ENCODE data around the gene ITGA11.

The ITGA11 gene

DNA sequence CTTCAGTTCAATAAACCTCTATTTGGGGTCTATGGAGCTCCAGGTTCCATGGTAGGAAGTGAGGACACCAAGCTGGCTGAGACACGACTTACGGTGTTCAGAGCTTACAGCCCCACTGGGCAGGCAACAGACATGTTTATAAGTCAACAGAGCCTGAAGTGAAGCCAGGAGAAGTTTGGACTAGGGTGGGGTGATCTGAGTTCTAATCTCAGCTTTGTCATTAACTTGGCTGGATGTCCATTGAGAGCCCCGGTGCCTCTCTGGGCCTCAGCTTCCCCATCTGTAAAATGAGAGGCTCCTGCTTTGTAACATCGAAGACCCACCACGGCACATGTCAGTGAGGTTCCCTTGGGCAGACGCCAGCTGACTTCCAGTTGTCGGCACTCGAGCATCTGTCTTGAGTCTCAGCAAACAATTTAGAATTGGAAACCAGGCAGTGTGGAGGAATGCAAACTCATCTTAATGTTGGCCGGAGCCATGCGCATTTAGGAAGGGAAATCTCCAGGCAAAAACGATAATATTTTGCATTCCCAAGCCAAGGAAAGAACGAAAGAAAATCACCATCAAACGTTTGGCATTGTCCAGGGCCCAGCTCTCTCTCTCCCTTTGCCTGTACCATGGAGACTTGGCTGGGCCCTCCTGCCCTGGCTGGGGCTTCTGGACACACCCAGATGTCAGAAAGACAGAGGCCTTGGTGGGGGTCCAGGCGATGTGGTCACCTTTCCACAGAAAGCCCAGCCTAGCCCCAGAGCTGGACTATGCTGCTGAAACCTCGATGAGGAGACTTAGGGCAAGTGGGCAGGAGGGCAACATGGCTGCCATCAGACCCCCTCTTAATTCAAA, 18.4 kb downstream of the ITGA11 start:
- H3K4me3 ChIP-seq (ENCODE audit: low read depth, low read length): no peak overlapping the region

DNA sequence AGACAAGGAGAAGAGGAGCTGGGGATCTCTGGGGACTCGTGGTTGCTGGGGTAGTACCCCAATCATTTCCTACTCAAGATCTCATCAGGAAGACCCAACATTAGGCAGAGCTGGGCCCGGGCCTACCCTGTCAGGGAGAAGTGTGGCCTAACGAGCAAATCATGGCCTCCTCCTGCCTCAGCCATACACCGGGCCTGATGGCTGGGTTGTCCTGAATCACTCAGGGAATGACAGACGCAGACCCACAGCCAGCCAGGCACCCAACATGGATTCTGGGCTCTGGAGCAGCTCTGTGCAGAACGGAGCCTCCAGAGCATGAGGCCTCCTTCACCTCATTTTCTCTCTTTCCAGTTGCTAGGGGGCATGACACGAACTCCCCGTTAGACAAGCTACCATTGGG, 19.7 kb downstream of the ITGA11 start:
- H3K4me3 ChIP-seq (ENCODE audit: low read depth, low read length): no peak overlapping the region

DNA sequence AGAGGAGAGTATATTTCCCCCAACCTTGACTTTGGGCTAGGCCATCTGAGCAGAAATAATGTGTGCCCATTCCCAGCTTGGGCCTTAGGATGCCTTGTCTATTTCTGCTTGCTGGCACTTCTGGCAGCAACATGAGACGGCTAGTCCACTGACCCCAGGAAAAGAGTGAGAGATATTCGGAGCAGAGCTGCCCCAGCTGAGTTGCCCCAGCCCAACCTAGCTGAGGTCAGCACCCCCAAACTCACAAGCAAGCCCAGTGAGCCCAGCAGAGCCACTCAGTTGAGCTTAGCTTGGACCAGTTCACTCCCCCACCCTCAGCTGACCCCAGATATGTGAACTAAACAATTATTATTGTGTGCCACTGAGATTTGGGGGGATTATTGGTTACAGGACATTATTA, 20.2 kb downstream of the ITGA11 start:
- H3K4me3 ChIP-seq (ENCODE audit: low read depth, low read length): no peak overlapping the region

DNA sequence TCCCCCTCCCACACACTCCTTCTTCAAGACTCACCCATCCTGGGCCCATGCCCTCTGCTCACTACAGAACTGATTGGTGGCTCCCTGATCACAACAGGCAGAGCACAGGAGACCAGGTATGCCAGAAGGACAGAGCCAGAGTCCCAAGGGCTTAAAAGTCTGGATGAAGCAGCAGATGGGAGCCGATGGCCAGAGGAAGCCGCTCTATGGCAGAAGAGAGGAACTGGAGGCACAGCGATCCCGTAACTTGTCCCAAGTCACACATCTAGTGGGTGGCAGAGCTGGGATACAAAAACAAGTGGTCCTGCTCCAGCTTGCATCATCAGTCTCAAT, 20.7 kb downstream of the ITGA11 start:
- no peak overlapping the region for H3K4me3 ChIP-seq (ENCODE audit: low read depth, low read length)

DNA sequence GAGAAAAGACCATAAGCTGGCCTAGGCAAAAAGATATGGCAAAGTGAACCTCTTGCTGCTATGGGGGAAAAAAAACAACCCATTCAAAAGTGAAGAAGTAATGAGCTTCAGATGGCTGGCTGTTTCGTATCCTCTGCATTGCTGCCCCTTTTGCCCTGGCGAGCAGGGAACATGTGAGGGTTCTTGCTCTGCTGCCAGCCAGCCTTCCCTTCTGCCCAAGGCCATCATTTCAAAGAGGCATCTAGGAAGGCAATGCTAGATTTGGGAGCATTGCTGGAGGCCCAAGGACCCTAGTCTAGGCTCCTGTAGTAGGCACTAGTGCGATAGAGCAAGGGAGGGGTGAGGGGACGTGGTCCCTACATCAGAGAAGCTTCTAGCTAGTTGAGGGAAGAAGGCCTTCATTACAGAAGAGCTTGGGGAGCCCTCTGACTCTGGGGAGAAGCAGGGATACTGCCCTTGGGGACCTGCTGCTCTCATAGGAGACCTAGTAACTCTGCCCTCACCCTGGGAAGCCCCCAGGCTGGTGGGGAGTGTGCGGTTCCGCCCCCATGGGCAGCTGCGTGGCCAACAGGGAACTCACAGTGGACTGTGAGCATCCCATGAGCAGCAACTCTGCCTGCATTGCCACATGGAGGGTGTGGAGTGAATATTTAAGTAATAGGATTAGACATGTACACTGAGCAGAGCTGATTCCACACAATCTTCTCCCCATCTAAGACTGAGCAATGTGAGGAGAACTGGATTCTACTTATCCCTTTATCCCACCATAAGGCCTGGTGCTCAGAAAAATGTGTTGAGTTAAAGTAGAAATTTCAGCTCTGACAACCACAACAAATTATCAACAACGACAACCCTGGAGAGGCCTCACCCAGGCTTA, 21.3 kb downstream of the ITGA11 start:
- no peak overlapping the region for H3K4me3 ChIP-seq (ENCODE audit: low read depth, low read length)

DNA sequence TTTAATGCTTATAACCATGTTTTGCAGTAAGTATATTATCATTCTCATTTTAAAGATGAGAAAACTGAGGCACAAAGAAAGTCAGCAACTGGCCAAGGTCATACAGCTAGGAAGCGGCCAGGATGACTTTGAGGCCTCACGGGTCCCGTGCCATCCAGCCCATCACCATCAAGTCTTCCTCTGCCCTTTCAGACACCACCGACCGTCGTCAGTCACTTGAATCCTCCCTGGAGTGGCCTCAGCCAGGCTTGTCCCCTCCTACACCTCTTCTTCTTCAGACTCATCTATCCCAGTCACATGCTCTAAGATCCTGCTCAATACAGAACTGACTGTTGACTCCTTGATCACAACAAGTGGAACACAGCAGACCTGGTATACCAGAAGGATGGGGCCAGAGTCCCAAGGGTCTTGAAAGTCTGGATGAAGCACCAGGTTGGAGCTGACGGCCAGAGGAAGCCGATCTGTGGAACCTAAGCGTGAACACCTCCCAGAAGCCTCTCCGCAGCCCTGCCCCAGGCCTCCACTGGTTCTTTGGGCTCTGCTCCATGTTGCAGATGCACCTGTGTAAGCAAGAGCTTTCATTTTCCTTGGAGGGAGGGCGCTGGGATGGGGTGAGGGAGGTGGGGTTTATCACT, 22.1 kb downstream of the ITGA11 start:
- no peak overlapping the region for H3K4me3 ChIP-seq (ENCODE audit: low read depth, low read length)

DNA sequence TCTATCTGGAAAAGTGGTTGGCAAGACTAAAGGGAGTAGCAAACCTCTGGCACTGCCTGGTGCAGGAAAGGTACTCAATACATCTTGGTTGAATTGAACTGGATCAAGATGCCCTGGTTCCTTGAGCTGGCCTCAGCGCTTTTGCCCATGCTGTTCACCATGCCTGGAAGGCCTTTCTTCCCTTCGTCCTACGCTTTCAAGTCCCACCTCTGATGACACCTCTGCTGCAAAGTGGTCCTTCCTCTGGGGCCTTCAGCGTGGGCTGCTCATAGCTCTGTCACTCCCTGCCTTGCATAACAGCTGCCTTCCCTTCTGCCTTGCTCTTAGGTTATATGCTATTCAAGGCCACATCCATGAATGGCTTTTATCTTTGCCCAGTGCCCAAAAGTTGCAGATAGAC, 23.0 kb downstream of the ITGA11 start:
- H3K4me3 ChIP-seq (ENCODE audit: low read depth, low read length): no peak overlapping the region

DNA sequence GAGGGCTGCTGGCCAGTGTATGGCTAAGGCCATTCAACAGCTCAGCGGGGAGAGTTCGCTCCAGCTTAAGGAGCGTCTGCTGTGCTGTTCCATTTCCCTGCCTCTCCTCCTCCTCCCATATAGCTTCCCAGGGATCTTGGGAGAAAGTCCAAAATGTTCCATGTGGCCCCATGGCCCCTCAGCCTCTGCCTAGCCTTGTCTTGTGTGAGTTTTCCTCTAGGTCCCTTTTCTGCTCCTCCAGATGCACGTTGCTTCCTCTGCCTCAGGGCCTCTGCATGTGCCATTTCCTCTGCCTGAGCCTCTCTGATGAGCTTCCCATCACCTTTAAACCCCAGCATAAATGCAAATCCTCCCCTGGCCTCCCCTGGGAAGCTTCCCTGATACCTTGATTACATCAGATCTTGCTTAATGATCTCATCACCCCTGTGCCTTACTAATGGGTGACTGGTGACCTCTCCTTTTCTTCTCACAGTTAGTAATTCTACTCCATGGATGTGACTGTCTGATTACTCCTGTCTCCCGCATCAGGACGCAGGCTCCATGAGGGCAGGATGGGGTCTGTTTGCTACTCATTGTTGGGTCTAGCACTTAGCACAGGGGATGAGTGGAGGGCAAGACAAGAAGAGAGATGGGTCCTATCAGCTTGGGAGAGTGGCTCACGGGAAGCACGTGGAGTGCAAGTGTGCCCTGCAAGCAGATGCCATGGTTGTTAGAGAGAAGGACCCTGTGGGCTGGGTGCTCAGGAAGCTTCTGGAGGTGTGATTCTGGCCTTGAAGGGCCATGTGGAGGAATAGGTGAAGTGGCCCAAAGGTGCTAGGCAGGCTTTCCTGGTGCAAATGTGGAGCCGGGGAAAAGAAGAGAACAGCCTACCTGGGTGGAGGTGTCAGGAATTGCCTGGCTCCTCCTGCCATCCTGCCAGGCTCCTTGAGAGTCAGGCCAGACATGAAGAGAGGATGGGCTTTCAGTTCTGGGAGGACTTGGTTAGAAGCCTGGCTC, 23.8 kb downstream of the ITGA11 start:
- H3K4me3 ChIP-seq (ENCODE audit: low read depth, low read length): no peak overlapping the region

DNA sequence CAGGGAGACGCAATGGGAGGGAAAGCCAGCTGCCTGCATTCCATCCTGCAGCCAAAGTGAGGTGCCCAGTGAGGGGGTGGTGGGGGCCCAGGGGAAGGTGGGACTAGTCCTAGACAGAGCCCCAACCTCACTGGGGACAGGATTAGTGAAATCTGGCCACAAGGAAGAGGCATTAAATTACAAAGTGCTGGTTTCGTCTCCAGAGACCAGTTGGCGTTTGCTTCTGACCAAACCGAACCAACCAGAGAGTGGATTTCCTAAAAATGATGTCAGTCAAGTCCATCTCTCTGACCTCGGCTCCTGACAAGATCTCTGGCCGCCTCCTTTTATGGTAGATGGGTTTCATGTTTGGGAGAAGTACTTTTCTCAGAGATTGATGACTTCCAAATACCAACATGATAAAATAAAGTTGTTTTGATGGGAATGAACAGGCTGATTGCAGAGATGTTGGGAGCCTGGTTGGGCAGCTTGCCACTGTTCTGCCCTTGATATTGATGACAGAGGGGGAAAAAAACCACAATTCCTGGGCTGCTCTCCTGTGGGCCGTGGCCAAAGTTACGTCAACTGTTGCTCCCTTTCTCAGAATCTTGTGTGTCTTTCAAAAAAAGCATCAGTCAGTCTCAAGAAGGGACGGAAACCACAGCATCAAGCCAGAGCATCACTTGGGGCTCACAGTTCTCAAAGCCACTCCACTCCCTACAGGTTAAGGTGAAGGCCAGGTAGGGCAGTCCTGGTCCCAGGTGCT, 24.6 kb downstream of the ITGA11 start:
- no peak overlapping the region for H3K4me3 ChIP-seq (ENCODE audit: low read depth, low read length)

DNA sequence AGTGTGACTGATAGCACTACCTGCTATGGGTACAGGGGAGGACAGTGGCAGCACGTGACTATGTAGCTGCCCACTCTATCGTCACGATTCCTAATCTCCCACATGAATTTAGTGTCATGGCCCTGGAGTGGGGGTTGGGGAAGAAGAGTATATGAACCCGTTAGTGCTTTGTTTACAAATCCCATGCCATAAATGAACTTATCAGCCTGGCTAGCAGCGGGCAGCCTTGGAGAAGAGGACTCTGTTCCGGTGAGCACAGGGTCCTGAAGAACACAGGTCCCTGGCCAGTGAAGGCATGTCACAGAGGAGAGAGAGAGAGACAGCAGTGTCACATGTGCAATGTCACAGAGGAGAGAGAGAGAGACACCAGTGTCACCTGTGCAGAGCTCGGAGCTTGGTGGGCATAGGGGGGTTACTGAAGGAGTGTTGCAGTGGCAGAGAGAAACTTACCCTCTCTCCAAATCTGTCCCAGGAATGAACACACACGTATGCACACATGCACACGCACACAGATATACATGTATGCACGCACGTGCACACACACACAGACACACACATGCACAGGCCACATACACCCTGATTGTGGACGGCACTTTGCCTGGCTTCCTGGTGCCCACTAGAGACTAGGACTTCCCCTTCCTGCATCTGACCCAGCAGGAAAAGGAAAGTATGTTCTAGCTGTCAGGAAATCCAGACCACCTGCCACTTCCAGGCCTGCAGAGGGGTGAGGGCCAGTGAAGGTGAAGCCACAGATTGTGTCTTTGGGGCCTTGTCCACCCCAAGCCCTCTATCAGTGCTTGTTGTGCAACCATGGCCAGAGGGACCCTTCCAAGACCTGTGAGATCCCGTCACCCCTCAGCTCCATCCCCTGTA, 26.3 kb downstream of the ITGA11 start:
- no peak overlapping the region for H3K4me3 ChIP-seq (ENCODE audit: low read depth, low read length)

DNA sequence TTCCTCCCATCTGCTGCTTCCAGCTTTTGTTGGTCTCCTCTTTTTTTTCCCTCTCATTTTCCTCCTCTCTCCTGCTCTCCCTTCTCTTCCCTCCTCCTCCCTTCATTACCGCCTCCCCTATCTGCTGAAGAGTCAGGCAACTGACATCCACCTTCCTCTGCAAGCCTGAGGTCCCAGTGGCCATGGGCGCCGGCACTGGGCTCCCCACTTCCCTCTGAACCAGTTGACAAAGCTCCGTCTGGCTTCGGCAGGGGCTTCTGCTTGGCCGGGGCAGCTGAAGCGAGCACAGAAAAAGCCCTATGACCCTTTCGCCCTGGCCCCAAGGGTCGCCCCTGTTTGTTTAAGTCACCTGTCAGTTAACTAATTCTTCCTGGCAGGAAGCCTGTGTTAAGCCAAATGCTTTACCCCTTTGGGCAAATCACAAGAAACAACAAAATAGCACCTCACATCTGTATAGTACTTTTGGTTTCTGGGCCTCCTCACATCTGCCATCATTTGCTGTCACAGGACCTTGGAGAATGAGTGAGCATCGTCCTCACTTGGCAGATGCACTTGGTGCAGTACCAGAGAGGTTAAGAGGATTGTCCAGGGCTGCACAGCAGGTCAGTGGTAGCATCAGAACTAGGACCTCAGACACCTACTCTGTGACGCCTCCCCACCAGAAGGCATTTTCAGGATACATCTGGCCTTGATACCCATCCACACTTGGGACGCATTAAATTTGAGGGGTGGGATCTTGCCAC, 27.7 kb downstream of the ITGA11 start:
- H3K4me3 ChIP-seq (ENCODE audit: low read depth, low read length): no peak overlapping the region

DNA sequence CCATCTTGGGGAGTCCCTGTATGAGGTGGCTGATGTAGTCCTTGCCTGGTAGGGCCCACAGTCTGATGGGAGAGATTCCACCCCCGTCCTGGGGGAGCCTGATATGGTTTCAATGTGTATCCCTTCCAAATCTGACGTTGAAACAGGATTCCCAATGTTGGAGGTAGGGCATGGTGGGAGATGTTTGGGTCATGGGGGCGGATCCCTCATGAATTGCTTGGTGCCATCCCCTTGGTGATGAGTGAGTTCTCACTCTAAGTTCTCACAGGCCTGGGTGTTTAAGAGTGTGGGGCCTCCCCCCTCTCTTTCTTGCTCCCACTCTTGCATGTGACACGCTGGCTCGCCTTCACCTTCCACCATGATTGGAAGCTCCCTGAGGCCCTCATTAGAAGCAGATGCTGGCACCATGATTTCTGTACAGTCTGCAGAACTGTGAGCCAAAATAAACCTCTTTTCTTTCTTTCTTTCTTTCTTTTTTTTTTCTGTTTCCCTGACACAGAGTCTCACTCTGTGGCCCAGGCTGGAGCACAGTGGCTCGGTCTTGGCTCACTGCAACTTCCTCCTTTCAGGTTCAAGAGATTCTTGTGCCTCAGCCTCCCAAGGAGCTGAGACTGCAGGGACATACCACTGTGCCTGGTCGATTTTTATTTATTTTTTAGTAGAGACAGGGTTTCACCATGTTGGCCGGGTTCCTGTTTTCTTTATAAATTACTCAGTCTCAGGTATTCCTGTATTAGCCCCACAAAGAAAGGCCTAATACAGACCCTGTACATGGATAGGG, 28.6 kb downstream of the ITGA11 start:
- H3K4me3 ChIP-seq (ENCODE audit: low read depth, low read length): no peak overlapping the region

DNA sequence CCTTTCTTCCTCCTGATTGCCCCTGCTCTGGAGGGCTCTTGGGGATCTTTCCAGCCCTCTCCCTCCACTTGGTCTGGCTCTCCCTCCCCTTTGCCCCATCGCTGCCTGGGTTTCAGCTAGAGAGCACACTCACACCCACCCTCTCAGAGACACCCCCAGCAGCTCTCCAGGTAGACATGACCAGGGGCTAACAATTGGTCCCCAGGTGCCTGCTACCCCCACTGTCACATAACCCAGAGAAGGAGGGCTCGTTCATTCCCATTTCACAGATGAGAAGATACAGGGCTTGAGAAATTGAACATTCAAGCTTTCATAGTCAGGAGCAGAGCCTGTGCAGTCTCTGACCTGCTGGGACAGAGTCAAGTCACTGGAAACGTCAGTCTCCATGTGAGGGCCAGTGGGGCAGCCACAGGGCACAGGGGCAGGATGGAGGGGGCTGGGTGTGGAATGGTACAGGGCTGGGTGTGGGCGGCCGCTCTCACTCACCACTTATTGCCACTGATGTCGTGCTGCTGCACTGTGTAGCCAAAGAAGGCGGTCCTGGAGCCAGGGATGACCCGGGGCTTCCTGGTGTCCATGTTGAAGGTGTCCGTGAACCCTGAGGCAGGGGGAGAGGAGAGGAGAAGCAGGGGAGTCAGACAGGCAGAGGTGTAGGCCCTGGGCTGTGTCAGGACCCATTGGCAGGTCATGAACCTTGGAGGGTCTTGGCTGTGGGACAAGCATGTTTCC, 29.4 kb downstream of the ITGA11 start:
- no peak overlapping the region for H3K4me3 ChIP-seq (ENCODE audit: low read depth, low read length)

DNA sequence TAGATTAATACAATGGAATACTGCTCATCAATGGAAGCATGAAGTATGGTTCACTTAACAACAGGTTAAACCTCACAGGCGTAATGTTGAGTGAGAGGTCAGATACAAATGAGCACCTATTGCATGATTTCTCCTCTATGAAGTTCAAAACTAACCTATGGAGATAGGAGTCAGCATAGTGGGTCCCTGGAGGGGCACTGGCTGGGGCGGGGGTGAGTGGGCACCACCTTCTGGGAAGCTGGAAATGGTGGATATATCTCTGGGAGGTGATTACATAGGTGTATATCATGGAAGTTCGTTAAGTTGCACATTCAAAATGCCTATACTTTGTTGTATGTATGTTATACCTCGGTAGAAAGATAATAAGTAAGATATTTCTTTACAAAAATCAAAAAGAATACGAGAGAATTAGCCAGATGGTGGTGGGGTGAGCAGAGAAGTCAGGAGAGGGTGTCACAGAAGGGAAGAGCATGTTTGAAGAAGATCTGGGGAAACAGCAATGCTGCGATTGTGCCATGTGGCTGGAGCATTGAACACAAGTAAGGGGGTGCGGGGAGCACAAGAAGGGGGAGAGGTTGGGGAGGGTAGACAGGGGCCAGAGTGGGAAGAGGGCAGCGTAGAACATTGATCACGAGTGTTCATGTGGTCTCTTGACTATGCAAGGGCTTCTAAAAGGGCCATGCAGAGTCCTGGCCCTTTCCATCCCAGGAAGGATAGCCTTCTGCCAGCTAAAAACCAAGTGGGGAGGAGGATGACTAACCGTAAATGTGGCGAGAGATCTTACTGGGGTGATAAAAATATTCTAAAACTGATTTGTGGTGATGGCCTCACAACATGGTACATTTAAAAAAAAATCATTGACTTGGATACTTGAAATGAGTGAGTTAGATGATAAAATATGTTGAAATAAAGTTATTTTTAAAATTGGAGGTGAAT, 30.2 kb downstream of the ITGA11 start:
- no peak overlapping the region for H3K4me3 ChIP-seq (ENCODE audit: low read depth, low read length)

DNA sequence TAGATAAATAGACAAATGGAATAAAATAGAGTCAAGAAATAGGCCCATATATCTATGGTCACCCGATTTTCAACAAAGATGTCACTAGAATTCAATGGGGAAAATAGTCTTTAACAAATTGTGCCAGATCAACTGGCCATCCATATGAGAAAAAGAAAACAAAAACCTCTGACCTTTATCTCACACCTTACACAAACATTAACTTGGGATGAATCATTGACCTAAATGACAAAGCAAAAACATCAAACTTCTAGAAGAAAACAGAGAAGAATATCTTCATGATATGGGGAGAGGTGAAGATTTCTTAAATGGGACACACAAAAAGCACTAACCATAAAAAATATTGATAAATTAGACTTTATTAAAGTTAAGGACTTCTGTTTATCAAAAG, 31.9 kb downstream of the ITGA11 start:
- no peak overlapping the region for H3K4me3 ChIP-seq (ENCODE audit: low read depth, low read length)

Measured in iPS-11a (cell line).